GM13976 (cell line): ENCODE data around the gene FBLN2.

Source experiments
- DNase-seq: peaks from one replicate; pipeline ENCODE4 v3.0.0; 2012; ENCODE audit warnings: low spot score
- in situ Hi-C: fragments of 300-500 bp; cut with MboI; formaldehyde crosslinking; loops from one replicate; pipeline ENCODE4 v1.12.0; 2022; ENCODE audit warnings: low sequenced_read_pairs, mixed read lengths, inconsistent platforms; ENCODE audit not compliant: unreplicated experiment
- TF ChIP-seq, protein P1 (sequence below): IDR thresholded peaks from 2 replicates; pipeline ENCODE4 v1.5.1; 2012; ENCODE audit warnings: borderline replicate concordance, mild to moderate bottlenecking; ENCODE audit not compliant: insufficient read depth; ENCODE audit errors: extremely low read depth, missing control alignments, control extremely low read depth

The FBLN2 gene

DNA sequence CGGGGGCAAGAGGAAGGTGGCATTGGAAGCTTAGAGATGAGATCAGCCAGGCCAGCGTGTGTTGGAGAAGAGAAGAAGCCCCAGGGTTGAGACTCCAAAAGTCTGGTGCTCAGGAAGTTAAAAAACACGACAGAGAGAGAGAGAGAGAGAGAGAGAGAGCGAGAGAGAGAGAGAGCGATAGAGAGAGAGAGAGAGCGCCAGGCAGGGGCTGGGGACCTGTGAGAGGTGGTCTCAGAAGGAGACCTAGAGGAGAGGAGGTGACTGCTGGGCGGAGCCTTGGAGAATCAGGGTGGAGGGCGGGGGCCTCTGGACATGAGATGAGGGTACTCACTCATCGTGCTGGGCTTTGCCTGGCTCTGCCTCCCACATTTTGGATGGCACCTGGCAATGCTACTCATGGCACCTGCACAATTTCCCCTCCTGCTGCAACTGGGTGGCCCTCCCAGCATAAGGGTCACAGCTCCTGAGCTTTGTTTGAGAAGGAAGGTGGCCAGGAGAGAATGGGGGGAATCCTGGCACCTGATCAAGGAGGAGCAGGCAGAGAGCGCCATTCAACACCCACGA is 51.0 kb downstream of the FBLN2 start:
- in situ Hi-C loops, result no loop called here
- TF ChIP-seq, protein P1, sequence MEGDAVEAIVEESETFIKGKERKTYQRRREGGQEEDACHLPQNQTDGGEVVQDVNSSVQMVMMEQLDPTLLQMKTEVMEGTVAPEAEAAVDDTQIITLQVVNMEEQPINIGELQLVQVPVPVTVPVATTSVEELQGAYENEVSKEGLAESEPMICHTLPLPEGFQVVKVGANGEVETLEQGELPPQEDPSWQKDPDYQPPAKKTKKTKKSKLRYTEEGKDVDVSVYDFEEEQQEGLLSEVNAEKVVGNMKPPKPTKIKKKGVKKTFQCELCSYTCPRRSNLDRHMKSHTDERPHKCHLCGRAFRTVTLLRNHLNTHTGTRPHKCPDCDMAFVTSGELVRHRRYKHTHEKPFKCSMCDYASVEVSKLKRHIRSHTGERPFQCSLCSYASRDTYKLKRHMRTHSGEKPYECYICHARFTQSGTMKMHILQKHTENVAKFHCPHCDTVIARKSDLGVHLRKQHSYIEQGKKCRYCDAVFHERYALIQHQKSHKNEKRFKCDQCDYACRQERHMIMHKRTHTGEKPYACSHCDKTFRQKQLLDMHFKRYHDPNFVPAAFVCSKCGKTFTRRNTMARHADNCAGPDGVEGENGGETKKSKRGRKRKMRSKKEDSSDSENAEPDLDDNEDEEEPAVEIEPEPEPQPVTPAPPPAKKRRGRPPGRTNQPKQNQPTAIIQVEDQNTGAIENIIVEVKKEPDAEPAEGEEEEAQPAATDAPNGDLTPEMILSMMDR, result no peak
- no peak for DNase-seq

DNA sequence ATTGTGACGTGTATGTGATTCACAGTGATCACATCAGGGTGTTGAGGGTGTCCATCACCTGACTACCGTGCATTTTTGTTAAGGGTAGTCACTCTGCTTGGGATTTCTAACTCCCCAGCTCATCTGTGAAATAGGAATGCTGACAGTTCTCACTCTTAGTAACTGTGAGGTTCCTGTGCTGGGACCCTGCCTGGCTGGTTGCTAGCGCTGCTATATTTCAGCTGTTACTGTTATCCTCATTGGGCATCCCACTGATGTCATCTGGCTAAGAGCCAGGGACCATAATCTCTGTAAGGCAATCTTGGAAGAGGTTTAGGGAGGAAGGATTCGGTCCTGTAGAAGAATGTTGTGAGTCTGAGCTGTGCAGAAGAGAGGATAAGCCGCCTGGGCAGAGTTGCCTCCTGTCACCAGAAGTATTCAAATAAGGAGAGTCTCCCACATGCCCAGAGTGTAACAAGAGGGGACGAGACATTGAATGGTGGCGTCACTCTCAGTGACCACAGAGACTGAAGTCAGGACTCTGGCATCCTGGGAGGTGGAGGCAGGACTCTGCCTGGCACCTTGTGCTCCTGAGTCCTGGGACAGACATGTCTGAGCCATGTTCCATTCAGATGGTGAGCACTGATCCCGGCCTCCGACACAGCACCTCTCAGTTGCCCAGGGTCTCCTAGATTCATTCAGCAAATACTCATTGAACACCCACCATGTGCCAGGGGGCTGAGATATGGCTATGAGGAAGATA is 52.2 kb downstream of the FBLN2 start:
- TF ChIP-seq, protein P1, result no peak
- DNase-seq, result no peak
- in situ Hi-C loops, result no loop called here

DNA sequence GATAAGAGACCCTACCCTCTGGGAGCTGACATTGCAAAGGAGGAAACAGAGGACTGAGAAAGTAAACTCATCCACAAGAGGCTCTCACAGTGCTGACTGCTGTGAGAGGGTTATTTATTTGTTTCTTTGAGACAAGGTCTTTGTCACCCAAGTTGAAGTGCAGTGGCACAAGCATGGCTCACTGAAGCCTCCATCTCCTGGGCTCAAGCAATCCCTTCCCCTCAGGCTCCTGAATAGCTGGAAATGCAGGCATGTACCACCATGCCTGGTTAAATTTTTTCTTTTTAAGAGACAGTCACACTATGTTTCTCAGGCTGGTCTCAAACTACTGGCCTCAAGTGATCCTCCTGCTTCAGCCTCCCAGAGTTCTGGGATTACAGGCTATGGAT is 52.8 kb downstream of the FBLN2 start:
- in situ Hi-C loops, result no loop called here
- TF ChIP-seq, protein P1, result no peak
- DNase-seq, result no peak

DNA sequence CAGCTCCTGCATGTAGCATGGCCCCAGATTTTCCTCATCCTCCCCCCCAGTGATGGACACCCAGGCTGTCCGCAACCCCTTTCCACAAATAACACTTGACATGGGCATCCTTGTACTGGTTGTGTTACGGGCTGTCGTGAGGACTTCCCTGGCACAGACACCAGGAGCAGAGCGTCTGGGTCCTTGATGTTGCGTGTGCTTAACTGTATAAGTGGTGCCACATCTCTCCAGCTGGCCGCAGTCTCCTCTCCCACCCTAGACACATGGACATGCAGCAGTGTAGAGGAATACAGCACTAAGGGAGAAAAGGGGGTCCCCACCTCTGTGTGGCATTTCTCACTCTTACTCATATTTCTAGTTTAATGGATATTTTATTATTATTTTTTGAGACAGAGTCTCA is 56.6 kb downstream of the FBLN2 start:
- TF ChIP-seq, protein P1, result no peak
- no peak for DNase-seq
- in situ Hi-C loops, result no loop called here

DNA sequence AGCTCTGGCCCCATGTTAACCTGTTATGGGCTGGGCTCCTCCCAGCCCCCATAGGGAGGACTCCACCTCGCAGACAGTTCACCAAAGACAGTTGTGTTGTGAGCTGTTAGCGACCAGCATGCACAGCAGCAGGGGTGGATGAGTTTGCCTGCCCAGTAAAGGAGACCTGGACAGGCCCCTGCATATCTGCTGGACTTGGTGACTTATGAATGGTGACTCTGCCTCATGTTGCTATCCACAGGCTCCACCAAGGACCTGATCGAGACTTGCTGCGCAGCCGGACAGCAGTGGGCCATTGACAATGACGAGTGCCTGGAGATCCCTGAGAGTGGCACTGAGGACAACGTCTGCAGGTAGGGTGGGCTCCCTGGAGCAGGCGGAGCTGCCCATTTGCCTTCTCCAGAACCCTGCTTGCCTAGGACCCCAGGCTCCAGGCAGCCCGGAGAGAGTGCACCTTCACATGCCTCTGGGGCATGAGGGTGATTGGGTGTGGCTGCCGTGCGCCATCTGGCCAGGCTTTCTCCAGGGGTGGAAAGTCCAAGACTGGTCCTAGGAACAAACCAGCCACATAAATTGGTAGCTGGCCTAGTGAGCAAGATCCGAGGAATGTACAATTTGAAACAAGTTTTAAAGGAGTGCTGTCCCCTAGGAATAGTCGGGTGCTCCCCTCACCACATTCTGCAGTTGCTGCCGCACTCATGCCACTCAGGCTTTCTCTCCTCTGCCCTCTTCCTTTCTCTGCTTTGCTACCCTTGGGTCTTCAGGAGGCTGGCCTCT is 59.1 kb downstream of the FBLN2 start:
- in situ Hi-C loops, result no loop called here
- TF ChIP-seq, protein P1, result no peak
- no peak for DNase-seq

DNA sequence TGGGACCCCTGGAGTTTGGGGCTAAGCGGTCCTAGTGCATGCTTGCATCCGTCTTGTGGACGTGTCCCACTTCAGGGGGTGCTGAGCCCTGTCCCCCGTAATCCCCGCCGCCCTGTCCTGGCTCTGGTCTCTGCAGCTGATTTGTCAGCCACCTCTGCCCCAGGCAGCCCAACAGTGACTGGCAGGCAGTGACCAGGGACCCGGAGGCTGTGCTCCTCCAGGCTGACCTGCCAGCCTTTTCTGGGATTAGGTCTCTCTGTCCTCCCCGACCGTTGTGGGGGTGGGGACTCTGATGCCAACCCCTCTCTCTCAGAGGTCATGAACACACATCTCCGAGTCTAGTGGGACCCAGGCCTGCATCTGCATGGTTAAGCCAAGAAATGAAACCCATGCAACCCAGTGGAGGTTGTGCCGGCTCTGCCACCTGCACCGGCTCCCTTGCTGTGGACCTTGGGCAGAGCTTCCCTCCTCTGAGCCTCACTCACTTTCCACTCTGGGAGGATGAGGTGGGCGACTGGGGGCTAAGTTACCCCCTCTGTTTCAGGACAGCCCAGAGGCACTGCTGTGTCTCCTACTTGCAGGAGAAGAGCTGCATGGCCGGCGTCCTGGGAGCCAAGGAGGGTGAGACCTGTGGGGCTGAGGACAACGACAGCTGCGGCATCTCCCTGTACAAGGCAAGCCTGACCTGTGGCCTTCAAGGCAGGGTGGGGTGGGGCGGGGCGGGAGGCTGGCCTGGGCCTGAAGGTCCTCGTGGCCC is 60.2 kb downstream of the FBLN2 start:
- in situ Hi-C loops, result no loop called here
- DNase-seq, result no peak
- TF ChIP-seq, protein P1, result no peak
